Gastrocnemius medialis (tissue), 4 donors: ENCODE data around the gene NLRC4.

Experiments
- POLR2A ChIP-seq, 2 donors: fragments of 450-650 bp; IDR thresholded peaks; one replicate each; pipeline ENCODE4 v1.6.1; 2017; ENCODE audit warnings: antibody characterized with exemption in 2 of 2, mild to moderate bottlenecking in 2 of 2, moderate library complexity in 2 of 2
- TF ChIP-seq, protein P1 (sequence below), 5 experiments: fragments of 450-650 bp in 3 of 5; fragments of 200-600 bp in 2 of 5; sonication (generic) in 2 of 5; IDR thresholded peaks in 4 of 5; conservative IDR thresholded peaks in 1 of 5; 1 replicate in 4 of 5; 2 replicates in 1 of 5; pipeline ENCODE4 v1.5.1; 2016 to 2019; ENCODE audit warnings: antibody characterized with exemption in 5 of 5, mild to moderate bottlenecking in 3 of 5, moderate library complexity in 3 of 5

DNA sequence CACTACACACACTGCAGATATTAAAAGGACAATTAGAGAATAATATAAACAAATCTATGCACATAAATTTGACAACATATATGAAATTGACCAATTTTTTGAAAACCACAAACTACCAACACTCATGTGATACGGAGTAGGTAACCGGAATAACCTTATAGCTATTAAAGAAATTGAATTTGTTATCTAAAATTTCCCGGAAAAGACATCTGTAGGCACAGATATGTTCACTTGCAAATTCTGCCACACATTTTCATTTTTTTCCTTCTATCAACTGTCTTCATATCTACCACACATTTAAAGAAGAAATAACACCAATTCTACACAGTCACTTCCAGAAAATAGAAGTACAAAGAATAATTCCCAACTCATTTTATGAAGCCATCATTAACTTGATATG is 22.4 kb downstream of the NLRC4 start:
- TF ChIP-seq, protein P1, sequence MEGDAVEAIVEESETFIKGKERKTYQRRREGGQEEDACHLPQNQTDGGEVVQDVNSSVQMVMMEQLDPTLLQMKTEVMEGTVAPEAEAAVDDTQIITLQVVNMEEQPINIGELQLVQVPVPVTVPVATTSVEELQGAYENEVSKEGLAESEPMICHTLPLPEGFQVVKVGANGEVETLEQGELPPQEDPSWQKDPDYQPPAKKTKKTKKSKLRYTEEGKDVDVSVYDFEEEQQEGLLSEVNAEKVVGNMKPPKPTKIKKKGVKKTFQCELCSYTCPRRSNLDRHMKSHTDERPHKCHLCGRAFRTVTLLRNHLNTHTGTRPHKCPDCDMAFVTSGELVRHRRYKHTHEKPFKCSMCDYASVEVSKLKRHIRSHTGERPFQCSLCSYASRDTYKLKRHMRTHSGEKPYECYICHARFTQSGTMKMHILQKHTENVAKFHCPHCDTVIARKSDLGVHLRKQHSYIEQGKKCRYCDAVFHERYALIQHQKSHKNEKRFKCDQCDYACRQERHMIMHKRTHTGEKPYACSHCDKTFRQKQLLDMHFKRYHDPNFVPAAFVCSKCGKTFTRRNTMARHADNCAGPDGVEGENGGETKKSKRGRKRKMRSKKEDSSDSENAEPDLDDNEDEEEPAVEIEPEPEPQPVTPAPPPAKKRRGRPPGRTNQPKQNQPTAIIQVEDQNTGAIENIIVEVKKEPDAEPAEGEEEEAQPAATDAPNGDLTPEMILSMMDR (IDR thresholded peaks at IDR 0.05 in 4 of 5, conservative IDR thresholded peaks at IDR 0.05 in 1 of 5) = no peak
- no peak for TF ChIP-seq POLR2A (IDR thresholded peaks at IDR 0.05)
